Measurements from ENCODE around the gene TEX53.

The TEX53 gene

DNA sequence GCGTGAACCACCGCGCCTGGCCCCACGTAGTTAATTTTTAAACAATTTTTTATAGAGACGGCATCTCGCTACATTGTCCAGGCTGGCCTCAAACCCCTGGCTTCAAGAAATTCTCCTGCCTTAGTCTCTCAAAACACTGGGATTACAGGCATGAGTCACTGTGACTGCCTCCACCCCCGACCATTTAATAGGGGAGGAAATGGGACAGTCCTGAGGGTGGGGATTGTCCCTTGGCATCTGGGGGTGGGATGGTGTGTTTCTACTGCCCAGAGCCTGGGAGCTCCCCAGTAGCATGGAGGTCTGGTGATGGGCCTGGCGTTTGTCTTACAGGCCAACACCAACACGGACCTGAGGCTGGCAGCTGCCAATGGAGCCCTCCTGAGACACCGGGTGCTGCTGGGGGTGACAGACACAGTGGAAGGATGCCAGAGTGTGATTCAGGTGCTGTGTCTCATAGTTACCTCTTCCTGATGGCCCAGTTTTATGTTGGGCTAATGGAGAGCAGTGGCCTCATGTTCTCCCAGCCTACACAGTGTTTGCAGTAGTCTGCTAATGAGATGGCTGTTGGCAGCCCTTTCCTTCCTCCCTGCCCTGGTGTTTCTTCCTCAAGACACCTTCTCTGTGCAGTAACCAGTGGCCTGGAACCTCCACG lies 24.0 kb downstream of the TEX53 start:
- no peak for DNase-seq

DNA sequence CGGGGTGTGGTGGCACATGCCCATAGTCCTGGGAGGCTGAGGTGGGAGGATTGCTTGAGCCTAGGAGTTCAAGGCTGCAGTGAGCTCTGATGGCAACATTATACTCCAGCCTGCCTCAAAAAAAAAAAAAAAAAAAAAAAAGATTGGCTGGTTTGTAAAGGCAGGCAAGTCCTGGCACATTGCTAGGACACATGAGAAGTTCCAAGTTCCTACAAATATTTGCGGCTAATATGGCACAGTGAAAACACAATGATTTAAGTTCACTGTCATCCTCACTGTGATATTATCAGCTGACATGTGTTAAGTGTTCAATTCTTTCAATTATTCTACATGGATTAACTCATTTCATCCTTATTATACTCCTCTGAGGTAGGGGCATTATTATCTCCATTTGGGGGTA lies 26.4 kb downstream of the TEX53 start:
- no peak for DNase-seq

DNA sequence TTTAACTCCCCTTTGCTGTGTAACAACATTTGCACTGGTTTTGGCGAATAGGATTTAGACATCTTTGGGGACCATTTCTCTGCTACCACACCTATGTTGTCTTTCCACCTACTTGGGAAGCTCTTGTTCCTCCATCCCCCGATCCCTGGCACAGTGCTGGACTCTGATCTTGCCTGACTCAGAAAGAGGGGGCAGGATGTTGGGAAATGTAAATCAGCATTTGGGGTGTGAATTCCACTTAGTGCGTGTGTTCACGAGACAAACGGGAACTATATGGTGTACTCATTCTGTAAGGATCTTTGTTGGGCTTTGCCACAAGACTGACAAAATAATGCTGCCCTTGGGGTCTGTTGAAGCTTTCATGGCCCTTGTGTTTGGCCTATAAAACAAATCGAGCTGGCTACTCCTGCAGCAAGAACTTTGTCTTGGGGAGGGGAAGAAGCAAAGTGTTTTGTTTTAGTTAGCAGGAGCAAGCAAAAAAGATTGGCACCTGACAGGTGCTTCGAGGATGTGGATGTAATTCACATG lies 28.0 kb downstream of the TEX53 start:
- DNase-seq, result no peak

DNA sequence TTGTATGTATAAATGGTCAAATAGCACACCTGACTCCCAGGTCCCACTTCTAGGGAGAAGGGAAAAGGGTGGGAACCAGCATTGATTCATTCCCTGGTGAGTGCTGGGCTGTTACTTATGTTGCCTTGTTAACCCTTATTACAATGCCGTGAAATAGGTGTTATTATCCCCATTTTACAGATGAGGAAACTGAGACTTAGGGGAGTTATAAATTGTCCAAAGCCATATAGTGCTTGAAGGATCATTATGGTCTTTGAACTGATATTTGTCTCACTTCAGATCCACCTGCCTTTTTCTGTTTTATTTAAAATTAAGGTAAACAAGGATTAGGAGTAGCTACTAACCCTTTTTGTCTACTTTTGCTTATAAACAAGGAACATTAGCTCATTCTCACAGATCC lies 30.1 kb downstream of the TEX53 start:
- no peak for DNase-seq

DNA sequence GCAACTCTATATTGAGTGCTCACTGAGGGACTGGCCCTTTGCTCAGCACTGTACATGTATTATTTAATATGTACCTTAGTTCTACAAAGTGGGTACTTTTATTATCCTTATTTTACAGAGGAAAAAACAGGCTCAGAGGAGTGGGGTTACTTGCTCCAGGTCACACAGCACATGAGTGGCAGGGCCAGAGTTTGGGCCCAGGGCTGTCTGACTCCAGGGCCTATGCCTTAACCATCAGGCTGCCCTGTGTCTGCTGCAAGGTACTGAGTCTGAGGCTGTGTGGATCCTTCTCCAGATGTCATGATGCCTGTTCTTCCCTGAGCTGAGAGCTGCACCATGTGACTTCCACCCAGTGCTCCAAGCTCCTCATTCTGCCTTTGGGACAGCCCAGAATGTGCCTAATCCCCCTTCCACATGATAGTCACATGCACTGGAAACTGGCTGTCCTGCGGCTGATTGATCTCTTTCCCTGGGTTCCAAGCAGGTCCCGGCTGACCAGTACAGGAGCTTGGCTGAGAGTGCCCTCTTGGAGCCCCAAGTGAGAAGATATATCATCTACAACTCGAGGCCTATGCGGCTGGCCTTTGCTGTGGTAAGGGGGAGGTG lies 31.1 kb downstream of the TEX53 start:
- DNase-seq, result no peak

DNA sequence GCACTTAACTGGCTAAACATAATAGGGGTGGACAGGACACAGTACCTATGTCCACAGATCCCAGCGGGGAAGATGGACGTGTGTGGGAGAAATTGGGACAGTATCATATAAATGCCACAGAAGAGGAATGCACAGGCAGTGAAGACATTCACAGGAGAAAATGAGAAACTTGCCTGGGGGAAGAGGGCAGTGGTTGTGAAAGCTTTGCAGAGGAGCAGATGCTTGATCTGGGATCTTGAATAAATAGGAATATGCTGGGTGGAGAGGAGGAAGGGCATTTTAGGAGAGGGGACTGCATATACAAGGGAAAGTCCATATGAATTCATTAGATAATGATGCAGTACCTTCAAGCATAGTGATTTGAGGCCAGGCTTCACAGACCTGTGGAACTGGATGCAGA lies 32.9 kb downstream of the TEX53 start:
- DNase-seq, result no peak

DNA sequence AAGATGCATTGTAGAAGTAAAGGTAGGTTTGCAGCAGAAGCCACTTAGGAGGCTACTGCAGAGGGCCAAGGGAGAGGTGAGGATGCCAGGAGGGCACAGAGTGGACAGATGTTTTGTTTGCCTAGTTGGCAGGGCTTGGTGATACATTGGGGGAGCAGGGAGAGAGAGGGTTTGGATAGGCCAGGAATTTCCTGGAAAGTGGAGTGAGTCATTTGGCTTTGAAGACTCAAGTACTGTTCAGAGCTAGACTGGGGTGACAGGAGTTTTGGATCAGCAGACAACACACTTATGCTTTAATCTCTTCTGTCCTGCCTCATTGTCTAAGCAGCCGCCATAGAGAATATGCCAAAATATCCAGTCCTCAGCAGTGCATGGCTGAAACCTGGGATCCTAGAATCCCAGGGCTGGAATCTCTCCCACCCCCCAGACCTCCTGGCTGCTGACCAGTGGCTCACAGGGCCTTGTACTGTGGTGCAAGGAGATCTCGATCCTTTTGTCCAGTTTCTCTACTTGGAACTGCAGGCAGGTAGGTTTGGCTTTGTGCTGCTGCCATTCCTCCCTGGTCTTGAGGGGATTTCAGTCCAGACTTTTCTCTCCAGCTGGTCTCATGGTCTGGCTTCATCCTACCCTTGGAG lies 35.5 kb downstream of the TEX53 start:
- no peak for DNase-seq

DNA sequence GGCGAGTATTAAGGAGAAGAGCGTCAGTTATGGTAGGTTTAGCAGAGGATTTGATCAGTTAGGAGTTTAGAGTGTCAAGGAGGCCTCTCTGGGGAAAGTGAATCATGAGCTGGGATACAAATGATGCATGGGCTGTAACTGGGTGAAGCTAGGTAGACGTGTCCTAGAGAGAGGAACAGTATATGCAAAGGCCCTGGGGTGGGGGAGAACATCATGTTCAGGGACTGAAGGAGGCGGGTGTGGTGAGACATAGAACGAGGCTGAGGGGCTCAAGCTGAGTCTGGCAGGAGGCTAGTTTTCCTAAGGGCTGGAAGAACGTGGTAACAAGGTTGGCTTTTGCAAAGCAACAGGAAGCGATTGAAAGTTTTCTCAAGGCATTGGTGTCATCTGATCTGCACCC lies 36.0 kb downstream of the TEX53 start:
- DNase-seq, result no peak

DNA sequence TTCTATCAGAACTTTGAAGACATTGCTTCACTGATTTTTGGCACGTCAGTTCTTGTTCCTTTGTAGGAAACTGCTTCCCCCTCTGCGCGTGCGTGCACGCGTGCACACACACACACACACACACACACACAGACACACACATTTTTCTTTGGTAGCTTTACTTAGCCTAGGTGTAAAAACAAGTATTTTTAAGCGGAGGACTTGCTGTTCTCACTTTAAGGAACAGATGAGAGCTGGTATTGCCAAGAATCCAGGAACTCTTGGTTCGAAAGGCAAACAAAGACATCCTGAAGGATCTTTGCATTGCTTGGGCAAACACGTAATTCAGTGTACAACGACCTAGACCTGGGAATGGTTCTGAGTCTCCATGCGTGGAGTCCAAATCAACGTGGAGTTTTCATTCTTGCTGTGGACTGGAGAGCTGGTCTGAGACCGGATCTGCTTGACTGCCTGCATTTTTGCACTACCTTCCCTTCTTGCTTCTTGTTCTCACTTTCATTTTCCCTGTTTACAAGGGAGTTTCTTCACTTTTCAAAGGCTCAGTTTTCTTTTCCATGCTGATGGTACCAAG lies 38.3 kb downstream of the TEX53 start:
- DNase-seq, result no peak

DNA sequence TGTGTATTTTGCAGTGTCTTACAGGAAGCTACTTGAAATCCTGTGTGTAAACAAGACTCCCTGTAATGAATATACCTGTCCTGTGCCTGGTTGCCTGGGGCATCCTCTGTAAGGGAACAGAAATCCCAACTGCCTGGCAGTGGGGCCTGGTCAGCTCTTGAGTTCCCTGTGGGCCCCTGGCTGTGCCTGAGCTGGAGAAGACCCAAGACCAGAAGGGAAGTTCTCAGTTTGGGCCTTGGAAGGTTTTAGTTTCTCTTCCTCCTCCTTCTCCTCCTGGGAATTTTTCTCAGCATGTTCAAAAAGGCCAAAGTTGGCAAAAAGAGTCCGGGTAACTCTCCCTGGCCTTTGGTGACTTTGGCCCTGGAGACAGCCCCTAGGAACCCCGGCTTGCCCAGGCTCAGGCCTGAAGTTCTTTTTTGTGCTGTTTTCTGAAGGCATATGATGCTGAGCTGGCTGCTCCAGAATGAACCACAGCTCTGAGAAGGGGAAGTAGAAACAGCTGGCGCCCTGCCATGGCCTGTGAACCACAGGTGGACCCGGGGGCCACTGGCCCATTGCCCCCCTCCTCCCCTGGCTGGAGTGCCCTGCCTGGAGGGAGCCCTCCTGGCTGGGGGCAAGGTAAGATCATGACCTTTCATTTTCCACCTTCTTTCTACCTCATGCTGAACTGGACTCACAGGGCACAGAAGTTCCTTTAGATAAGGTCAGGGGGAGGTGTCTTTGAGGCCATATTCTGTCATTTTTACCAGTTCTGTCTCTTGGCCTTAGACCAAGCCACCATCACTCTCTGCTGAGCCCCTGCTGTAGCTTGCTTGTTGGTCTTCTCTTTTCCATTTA lies 40.7 kb downstream of the TEX53 start:
- peak; percentile 3 for DNase-seq

DNA sequence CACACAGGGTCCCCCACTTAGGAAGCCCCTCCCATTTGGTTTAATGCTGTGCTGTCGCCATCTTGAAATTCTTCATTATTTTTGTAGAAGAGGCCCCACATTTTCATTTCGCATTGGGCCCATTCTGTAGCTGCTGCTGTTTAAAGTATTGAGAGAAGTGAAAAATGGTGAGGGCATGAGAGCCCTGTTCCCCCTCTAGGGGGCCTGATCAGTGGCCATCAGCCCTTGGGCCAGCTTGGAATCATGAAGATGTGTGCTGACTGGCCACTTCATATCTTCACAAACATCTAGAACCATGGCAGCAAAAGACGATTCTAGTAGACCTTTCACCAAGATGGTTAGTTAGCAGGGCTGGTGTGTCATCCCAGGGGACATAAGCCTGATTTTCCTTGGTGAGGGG lies 43.2 kb downstream of the TEX53 start:
- no peak for DNase-seq

DNA sequence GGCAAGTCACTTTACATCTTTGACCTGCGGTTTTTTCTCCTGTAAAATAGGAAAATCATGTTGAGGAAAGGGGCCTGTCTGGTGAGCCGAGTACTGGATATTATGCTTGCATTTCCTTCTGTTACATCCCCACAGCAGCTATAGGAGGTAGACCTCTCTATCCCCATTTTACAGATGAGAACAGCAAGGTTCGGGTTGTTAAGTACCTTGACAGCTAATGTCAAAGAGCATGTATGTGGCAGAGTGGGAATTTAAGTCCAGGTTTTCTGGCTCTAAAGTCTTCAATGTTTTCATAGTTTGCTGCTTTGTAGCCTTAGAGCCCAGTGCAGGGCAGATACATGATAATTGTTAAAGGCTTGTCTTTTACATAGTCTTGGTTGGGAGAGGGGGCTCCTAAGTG lies 43.7 kb downstream of the TEX53 start:
- no peak for DNase-seq

DNA sequence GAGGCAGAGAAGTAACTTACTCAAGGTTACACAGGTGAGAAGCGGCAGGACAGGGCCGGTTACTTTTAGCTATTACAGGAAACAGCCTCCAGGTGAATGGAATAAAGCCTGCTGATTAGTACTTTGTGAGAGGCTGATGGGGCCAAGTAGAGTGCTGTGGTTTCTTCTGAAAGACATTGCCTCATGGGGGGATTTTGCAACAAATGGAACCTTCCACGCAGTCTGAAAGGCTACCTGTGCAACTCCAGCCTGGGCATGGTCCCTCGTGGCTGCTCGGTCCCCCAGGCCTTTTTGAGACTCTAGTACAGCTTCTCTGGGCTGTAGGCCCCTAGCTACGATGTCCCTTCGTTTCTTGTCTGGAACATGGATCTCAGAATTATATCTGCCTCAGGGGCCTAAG lies 44.5 kb downstream of the TEX53 start:
- DNase-seq, result no peak

DNA sequence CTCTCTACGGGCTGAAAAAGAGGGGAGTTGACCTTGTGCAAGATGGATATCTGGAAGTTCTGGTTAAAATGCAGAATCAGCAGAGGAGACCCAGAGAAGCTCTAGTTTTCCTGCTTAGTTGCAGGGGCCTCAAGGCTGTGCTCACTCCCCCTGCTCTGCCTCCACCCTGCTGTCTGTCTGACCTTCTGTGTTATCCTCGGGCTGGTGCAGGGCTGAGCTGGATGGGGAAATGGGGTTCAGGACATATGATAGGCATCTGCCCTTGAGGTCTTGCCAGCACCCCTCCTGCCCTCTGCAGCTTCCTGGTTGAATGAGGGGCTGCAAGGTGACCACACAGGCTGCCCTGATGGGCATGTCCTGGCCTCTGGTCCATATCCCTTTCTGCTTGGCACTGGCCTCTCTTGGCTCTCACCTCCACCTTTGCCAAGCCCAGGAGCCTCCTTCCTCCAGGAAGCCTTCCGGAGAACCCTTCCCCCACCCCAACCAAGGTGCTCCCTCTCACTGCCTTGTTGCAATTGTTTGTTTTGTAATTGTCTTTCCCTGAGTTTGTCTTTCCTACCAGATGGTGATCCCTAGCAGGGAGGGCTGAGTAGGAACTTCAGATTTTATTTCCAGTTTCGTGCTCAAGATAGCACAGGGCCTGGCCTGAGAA lies 45.2 kb downstream of the TEX53 start:
- DNase-seq, result no peak

DNA sequence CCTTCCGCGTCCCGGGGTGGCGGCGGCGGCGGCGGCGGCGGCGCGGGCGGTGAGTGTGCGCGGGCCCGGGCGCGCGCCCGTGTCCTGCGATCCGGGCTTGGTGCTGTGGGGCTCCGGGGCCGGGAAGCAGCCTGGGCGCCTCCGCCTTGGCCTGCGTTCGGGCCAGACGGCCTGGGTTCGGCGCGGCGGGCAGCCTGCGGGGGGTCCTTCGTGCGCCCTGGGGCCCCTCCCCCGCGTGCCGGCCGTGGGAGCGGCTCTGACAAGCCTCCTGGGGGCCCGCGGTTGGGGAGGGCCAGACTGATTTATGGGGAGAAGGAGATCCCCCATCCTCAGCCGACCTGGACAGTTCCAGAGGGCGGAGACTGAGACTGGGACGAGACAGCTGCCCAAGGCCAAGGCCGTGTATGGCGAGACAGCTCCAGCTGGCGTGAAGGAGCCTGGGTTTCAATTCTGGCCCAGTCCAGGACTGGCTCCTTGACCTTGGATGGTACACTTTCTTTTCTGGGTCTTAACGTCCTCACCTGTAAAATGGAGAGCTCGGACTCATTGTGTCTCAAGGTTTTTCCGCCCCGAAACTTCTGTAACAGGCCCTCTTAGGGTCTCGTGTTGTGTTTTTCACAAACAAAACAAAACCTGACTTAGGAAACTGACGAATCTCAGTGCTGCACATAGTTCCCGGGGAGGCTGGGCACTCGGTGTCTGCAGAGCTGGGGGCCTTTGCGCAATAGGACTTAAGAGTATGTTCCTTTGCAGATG lies 45.9 kb downstream of the TEX53 start:
- DNase-seq, result peak; percentile 50

DNA sequence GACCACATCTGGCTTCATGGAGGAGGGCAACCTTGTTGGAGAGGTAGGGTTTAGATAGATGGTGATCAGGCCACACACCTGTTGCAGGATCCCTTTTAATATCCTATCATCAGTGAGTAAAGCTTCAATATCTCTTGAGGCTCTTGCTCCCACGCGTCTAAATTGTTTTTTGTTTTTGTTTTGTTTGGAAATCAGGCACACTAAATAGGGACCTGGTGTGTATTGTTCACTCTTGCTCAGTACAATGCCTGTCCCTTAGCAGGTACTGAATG lies 49.1 kb downstream of the TEX53 start:
- DNase-seq, result no peak

DNA sequence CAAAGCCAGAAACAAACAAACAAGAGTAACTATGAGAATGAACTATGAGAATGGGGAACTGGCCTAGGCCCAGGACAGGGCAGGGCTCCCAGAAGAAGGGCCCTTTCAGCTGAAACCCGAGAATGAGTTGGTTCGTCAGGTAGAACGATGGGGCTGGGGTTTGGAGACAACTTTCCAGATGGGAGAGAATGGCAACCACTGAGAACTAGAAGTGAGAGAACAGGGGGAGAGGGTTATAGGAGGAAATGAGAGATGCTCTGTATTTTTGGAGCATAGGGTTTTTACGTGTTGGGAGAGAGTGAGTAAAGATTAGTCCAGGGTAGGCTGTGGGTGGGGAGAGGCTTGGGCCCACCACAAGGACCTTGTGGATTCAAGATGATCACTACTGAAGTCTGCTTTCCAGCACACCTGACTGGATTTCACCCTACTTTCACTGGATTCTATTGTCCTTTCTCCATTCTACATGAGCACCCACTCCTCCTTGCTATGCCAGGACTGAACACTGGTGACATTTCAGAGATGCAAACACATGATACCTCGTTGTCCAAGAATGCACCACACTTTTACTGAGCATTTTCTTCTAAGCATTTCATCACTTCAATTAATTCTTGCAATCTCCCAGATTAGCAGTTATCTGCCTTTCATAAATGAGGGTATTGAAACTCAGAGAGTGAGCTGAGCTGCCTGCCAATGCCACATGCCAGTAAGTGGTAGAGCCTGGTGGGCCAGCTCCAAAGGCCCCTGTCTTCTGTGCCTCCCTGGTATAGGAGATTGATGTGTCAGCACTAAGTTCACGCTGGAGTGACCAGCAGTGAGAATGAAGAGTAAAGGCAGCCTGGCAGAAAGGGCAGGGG lies 49.7 kb downstream of the TEX53 start:
- no peak for DNase-seq

DNA sequence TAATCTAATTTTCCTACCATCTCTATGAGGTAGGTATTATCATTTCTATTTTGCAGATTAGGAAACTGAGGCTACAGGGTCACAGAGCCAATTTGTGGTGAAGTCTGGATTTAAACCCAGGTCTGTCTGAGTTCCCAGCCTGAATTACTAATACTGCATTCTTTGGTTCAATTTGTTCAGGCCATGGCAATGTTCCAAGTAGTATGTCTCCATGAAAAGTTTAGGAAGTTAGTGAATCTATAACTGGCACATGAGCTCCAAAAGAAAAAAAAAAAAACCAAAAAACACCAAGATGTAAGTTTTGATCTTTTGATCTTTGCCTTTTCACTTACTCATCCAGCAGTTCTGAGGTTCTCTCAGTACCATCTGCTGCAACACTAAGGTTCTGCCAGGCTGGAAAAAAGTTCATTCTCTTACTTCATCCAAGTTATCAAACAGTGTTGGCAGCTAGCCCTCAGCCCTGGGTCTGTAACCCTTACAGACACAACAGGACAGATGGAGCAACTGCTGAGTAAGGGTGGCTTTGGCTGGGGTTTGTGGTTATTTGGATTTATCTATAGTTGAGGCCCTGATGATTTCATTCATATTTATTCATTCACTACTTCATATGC lies 50.9 kb downstream of the TEX53 start:
- DNase-seq, result no peak

Data from activated CD4-positive, alpha-beta T cell treated with anti-CD3 and anti-CD28 coated beads, Interleukin-2, amount 50 U/mL, for 1 hour (primary cell).